NCI-H1694 treated with DMSO at 0.1 percent for 48 hours (cell line): ENCODE data around the gene MYO3A.

Source experiments
- DNase-seq: peaks from one replicate; lab custom pipeline; 2025; lab: John Stamatoyannopoulos, UW

Gene MYO3A

GRCh38 chr10:25933653-25934608 lies at the start of gene MYO3A:
MYO3A (plus strand) TSS chr10:25934229; CDS start chr10:25952111, 17,882 bp downstream.
- no peak for DNase-seq

GRCh38 chr10:25888627-25889026 lies 45.4 kb upstream of the MYO3A start:
- DNase-seq, result no peak

- no peak for DNase-seq
Observed at GRCh38 chr10:25890995-25891394, 43.0 kb upstream of the MYO3A start.

- DNase-seq, result no peak
Observed at GRCh38 chr10:25895856-25896255, 38.2 kb upstream of the MYO3A start.

GRCh38 chr10:25896421-25896820 lies 37.6 kb upstream of the MYO3A start:
- DNase-seq, result no peak

- DNase-seq, result no peak
Observed at GRCh38 chr10:25899304-25899703, 34.7 kb upstream of the MYO3A start.

GRCh38 chr10:25901199-25901598 lies 32.8 kb upstream of the MYO3A start:
- DNase-seq, result no peak

GRCh38 chr10:25902002-25902401 lies 32.0 kb upstream of the MYO3A start:
- DNase-seq, result no peak

- DNase-seq, result no peak
Observed at GRCh38 chr10:25907261-25907660, 26.8 kb upstream of the MYO3A start.

- no peak for DNase-seq
Observed at GRCh38 chr10:25912866-25913265, 21.2 kb upstream of the MYO3A start.

GRCh38 chr10:25914776-25915175 lies 19.3 kb upstream of the MYO3A start:
- DNase-seq, result no peak

GRCh38 chr10:25934621-25935139 lies 651 bp downstream of the MYO3A start:
- DNase-seq, result no peak

- DNase-seq, result no peak
Observed at GRCh38 chr10:25938405-25938804, 4.4 kb downstream of the MYO3A start.

- DNase-seq, result no peak
Observed at GRCh38 chr10:25944771-25945170, 10.7 kb downstream of the MYO3A start.

- no peak for DNase-seq
Observed at GRCh38 chr10:25952857-25953256, 18.8 kb downstream of the MYO3A start.

- DNase-seq, result no peak
Observed at GRCh38 chr10:25954851-25955250, 20.8 kb downstream of the MYO3A start.

GRCh38 chr10:25959540-25960232 lies 25.7 kb downstream of the MYO3A start:
- DNase-seq, result no peak

GRCh38 chr10:25965584-25965983 lies 31.6 kb downstream of the MYO3A start:
- no peak for DNase-seq

- DNase-seq, result no peak
Observed at GRCh38 chr10:25966844-25967243, 32.8 kb downstream of the MYO3A start.

GRCh38 chr10:25972631-25973030 lies 38.6 kb downstream of the MYO3A start:
- no peak for DNase-seq

GRCh38 chr10:25974897-25975459 lies 40.9 kb downstream of the MYO3A start:
- no peak for DNase-seq

- no peak for DNase-seq
Observed at GRCh38 chr10:25978771-25979170, 44.7 kb downstream of the MYO3A start.

- no peak for DNase-seq
Observed at GRCh38 chr10:25982107-25982506, 48.1 kb downstream of the MYO3A start.
